HG03064 (cell line): ENCODE results near the gene CFAP74.

Experiments used
- ATAC-seq: cut with Tn5 transposase; IDR thresholded peaks from one replicate; pipeline ENCODE4 v1.9.1; 2021; ENCODE audit warnings: low read depth; ENCODE audit not compliant: unreplicated experiment

The CFAP74 gene

DNA sequence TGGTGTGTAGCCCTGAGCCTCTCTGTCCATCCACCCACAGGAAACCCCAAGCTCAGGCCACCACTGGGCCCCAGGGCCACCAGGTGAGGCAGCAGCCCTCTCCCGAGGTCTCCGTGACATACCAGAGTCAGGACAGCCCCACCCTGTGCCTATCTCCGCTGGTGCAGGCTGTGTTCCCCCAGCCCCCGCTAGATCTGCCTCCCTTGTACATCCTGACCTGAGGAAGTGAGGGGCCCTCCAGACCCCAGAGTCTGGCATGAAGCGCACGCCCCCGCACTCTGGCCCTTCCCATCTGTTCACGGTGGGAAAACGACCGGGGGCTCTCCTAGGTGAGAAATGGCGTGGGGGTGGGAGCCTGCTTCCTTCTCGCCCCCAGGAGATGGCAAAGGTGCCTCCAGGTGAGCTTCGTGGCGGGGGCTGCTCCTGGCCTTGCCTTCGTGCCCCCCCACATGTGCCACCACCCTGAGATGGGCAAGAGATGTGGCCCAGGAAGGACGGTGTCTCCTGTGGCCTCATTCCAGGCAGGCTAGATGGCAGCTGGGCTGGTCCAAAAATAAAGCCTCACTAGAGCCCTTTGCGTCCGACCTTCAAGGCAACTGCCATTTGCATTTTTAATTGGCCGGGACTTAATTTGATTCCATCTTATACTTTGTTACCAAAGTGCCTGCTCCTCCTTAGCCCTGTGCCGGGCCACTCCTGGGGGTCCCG, 18.6 kb upstream of the CFAP74 start:
- no peak for ATAC-seq

DNA sequence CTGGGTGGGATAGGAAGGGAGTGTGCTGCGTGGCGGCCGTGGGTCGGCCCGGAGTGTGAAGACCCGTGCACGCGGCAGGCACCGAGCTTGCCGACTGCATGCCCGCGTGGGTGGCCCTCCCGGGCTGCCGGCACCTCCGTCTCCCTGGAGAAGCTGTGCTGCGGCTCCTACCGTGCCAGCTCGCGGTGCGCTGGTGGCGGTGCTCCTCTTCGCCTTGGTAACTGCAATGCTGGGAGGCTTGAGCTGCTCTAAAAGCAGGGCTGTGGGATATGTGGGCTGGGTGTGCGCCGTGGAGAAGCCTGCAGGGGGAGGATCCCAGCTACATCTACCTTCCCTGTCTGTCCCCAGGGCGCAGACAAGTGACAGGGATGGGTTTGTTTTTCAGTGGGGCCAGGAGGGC, 18.0 kb upstream of the CFAP74 start:
- ATAC-seq: no peak

DNA sequence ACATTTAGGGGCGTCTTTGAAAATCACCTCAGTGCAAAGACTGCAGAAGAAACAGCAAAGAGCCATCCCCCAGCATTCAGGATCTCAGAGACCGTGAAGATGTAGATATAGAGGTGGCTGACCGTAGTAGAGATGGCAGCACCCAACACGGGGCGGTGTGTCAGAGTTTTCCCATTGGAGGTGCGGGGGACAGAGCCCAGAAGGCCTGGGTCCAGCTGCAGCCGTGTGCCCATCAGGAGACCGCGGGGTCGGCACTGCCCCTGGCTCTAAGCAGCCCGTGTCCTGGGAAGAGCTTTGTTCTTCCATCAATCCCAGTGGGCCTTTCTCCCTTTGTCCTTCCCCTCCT, 16.7 kb upstream of the CFAP74 start:
- no peak for ATAC-seq

DNA sequence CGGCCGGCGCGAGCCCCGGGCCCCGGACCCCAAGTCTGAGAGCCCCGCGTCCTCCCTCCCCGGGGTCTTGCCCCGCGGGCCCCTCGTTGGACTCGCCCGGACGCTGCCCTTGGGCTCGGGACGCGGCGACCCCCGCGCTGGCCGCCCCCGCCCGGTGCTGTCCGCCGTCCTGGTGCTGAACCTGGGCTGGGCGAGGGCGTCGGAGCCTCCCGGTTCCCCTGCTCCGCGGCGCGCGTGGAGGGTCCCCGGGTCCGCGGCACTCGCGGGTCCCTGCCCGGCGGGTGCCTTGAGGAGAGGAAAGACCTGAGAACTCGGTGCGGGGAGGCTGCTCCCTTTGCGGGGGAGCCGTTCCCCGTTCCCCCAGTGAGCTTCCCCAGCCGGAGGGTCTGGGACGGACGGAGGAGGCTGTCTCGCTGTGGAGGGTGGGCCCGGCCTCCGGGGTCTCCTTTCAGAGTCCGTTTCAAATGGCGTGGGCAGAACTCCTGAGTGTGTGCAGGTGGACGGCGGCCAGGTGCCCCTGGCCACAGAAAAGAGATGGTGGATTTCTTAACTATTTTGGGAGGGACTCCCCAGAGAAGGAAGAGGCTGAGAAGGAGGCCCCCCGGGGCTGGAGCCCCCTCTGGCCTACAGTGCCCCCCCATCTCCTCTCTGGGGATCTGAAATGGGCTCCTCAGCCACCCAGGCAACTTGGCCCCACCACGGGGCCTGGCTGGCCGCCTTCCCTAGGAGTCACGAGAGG, 16.2 kb upstream of the CFAP74 start:
- ATAC-seq: no peak

DNA sequence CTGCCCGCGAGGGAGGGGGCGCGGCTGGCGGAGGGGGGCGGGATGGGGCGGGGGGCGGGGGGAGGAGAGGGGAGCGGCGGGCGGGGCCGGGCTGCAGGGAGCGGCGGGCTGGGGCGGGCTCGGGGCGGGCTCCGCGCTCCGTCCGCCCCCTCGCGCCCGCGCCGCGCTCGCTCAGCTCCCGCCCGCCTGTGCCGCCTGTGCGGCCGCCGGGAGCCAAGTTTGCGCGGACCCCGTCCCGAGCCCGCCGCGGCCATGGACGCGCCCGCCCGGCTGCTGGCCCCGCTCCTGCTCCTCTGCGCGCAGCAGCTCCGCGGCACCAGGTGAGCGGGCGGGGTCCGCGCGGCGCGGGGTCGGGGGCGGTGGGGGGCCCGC, 15.6 kb upstream of the CFAP74 start, which contains the start of gene GABRD:
Gene GABRD (plus strand): TSS at position 174 of the 372 bp plus-strand sequence. CDS start 79 bp downstream, at position 253.
- ATAC-seq: no peak

DNA sequence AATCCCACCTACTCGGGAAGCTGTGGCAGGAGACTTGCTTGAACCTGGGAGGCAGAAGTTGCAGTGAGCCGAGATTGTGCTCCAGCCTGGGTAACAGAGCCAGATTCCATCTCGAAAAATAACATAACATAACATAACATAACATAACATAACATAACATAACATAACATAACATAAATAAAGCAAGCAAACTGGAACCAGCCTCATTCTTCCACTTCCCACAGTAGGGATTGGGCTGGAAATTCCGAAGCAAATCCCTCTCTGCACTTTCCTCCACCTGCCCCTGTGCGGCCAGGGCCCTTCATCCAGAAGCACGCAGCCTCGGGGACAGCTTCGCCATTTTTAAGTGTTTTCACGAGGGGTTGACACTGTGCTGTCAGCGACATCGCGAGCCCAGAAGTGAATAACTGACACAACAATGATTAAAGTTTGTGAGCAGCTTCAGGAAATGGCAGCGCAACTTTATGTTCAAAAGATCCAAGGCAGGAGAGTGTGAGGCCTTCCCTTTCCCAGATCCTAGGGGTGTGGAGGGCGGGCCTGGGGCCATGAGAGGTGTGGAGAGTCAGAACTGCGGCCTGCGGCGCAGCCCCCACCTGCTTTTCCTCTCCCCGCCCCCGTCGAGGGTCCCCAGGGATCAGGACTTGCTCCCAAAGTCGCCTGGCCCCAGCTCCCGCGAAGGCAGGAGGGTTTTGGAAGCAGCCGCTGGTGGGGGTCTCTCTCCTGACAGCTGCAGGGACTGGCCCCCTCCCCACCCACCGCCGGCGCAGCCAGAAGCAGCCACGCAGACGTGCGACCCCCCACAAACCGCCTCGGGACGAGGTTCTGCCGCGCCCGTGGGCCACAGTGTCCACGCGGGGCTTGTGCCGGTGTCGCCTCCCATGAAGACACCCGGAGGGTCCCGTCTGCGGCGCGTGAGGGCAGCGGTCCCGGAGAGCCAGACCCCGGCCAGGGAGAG, 14.9 kb upstream of the CFAP74 start:
- ATAC-seq: no peak

DNA sequence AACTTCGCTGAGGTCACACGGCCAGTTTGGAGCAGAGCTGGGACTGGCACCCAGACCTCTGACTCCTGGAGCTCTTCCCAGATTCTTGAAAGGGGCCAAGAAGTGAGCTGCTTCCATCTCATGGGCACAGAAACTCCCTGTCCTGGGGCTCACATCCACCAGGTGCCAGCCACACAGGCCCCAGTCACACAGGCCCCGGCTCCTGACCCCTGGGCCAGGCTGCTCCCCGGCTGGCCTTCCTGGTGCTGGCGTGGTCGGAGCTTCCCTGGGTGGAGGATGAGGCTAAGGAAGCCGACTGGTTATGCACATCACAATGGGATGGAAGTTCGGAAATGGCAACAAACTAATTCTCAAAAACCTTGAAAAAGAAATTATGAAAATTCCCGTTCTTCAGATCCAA, 12.5 kb upstream of the CFAP74 start:
- no peak for ATAC-seq

DNA sequence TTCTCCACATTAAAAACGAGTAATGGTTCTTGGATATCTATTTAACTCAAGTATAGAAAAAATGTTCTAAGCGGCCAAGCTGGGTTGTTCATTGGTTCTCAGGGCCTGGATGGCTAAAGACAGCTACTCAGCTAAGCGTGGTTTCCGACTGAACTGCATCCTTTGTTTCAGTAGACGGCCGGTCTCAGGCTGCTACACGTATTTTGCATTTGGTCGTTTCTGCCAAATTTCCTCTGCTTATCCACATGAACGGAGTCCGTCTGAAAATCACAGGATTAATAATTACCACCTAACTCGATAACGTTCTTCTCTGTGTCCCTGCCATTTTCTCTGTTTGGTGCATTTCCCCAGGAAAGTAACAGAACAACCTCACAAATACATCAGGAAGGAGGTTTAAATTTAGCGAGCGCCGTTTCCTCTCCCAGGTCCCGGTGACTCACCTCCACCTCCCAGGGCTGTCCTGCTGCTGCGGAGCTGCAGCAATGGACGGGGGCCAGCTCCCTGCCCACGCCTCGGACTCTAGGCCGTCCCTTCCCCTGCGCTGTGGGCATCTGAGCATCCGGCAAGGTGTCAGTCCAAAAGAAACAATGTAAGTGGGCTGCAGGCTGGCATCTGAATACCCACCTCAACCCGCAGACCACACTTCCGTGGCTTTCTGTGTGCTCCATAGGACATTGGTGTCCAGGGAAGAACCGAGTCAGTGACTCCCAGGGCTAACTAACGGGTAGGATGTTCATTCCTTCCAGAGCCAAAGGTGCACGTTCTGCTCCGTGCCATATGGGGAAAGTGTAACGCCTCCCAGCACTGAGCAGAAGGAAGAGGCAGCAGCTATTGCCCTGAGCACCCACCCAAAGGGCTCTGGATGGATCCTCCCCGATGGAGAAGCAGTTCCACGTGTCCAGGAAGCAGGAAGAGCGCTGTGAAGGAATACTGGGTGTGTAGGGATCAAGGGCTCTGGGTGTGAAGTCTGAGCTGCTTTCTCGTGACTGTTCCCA, 11.5 kb upstream of the CFAP74 start:
- no peak for ATAC-seq

DNA sequence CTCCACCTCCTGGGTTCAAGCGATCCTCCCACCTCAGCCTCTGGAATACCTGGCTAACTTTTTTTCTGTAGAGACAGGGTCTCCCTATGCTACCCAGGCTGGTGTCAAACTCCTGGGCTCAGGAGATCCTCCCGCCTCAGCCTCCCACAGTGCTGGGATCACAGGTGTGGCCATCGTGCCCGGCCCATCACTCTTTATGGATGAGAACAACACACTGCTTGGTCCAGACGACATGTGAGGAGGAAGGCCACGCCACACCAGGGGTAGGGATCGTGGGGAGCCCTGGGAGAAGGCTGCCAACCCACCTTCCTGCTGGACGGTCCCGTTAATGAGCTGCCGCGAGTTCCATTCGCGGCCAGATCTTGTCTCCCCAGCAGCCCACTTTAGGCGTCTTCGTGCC, 10.6 kb upstream of the CFAP74 start:
- ATAC-seq: no peak

DNA sequence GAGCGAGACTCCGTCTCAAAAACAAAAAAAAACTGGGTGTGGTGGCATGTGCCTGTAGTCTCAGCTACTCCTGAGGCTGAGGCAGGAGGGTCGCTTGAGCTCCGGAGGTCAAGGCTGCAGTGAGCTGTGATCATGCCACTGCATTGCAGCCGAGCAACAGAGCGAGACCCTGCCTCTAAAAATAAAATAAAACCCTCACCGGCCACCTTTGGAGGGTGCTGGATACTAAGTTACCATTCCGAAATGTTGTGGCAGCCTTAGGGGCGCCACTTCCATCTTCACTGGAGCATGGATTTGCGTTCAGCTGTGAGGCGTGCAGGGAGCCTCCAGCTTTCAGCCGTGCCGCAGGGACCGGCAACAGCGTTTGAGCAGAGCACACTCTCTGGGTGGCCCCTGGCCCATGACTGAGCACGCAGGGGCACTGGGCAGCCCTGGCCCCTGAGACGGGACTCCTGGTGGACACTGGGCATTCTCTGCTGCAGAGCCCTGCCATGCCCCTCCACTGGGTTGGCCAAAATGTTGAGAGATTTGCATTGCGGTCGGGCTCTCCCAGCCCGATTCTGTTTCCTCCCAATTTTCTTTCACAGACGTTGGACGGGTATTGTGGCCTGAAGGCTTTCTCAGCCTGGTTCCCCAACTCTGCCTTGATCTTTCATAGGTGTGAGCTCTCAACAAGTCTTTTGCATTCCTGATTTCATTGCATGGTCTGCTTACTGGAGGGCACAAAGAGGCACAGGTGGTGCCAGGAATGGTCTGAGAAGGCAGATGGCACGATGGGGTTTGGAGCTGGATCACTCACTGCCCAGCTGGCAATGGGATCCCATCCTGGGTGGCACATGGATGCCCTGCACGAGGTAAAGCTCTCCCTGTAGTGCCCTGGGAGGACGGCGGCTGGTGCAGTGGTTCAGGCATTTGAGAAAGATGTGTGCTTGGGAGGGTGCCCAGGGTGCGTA, 5.8 kb upstream of the CFAP74 start:
- no peak for ATAC-seq

DNA sequence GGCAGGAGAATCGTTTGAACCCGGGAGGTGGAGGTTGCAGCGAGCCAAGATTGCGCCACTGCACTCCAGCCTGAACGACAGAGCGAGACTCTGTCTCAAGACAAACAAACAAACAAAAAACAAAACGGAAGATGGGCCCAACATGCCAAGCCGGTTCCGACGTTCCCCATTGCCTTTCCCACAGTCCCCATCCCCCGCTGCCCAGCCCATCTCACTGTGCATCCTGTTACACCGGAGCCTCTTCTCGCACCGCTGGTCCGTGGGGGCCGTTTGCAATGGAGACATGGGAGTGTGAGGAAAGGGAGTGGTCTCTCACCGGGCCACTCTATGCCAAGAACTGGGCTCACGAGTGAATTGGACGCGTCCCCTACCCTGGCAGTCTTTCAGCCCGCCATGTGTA, 1.3 kb upstream of the CFAP74 start:
- ATAC-seq: no peak

DNA sequence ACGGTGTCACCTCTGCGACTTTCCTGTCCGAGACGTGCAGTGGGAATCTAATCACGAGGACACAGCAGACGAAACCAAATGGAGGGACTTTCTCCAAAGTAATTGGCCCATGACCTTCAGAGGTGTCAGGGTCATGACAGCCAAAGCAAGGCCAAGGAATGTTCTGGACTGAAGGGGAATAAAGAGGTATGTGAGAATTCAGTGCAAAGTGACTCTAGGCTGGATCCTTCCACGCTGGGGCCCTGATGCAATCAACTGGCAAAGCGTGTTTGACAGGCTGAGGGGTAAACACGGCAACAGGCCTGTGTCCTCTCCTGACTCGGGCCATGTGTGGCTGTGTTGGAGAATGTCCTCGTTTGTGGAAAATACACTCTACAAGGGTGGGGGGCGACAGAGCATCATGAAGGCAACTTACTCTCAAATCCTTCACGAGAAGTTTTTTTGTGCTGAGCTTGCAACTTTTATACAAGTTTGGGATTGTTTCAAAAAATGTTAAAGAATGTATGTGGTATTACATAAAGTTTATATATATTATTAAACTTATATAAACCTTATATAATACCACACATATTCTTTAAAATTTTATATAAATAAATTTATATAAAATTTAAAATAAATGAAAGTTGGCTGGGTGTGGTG, 1.7 kb downstream of the CFAP74 start:
- no peak for ATAC-seq

DNA sequence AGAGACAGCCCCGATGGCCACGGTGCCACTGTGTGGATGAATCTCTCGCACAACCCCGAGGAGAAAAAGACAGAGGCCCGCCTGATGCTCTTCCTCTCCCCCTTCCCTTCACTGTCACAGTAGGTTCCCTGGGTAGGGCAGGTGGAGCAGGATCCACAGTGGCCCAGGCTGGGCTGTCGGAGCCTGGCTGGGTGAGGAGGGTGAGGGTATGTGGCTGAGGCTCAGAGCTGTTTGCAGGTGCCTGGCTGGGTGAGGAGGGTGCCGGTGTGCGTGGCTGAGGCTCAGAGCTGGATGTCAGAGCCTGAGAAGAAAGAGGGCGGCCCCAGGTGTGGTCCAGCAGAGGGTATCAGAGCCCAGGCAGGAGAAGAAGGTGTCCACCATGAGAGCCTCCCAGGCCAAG, 2.7 kb downstream of the CFAP74 start:
- ATAC-seq: no peak

DNA sequence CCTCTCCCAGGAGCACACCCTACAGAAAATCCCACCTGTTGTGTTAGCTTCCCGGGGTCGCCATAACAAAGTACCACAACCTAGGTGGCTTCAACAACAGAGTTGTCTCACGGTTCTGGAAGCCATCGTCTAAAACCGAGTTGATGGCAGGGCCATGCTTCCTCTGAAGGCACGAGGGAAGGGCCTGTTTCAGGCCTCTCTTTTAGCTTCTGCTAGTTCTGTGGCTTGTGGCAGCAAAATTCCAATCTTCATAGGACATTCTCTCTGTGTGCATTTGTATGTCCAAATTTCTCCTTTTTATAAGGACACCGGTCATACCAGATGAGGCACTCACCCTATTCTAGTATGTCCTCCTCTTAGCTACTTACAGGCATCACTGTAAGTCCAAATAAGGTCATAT, 3.2 kb downstream of the CFAP74 start:
- ATAC-seq: no peak

DNA sequence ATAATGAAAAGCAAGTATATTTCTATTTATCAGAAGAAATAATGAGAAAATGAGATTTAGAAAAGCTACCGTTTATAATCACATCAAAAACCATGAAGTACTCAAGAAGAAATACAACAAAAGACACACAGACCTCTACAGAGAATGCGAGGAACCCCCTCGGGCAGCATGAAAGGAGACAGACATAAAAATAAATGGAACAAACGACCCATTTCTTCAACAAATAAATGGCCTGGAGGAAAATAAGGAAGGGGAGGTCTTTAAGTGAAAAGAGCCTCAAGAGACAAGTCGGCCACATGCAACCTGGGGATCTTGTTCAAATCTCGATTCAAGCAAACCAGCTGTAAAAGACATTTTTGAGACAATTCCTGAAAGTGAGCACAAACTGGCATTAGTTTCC, 6.0 kb downstream of the CFAP74 start:
- no peak for ATAC-seq

DNA sequence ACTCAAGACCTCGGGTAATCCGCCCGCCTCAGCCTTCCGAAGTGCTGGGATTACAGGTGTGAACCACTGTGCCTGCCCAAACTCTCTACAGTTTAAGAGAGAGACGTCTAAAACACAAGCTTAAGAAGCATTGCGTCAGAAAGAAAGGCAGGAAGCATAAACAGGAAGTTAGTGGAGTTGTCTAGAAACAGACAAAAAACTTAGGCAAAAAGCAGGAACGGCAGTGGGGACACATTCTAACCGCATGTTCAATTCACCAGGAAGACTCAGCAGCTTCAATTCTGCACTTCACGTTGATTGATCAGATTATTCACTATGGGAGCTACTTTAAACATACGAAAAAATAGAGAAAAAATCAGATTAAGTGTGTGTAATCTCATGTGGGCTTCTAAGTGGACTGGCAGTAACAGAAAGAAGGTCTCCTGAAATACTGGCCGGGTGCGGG, 7.4 kb downstream of the CFAP74 start:
- ATAC-seq: no peak

DNA sequence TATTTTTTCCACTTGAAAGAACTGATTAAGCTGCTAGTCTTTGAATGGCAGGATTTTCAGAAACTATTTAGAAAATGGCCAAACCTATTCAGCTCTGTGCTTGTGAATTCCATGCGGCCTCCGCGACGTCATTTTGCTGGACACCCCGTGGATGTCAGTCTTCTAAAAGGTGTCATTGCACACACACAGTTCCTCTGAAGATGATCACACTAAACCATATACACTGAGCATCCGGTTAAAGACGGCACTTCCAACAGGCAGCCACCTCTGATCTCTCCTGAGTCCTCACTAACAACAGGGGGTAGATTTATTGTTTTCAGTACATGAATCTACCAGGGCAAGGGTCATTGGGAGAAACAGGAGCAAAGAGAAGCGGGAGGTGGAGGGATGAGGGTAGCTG, 9.1 kb downstream of the CFAP74 start:
- ATAC-seq: no peak

DNA sequence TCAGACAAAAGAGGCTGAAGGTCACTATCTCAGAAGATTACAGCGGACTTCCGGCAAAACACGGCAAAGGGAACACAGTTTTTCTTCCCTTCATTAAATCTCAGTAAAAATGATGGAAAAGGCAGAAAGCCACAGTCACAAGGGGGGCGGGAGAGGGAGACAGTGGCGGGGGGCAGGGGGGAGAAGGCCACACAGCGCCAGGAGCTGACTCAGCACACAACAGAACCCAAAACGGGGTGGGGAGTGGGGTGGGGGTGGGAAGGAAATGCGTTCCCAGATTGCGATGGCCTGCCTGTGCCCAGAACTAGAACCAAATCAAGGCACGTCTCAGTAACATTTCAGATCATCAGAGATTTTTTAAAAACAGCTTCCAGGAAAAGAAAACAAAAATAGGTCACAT, 13.4 kb downstream of the CFAP74 start:
- no peak for ATAC-seq
